Panc1 (cell line): ENCODE results near the gene ZNF229.

ENCODE experiments used
- POLR2AphosphoS5 ChIP-seq: IDR thresholded peaks from 2 replicates; pipeline ENCODE4 v1.6.1; 2012; ENCODE audit warnings: mild to moderate bottlenecking, low read depth, low read length, moderate library complexity
- SIN3A ChIP-seq: IDR thresholded peaks from 2 replicates; pipeline ENCODE4 v1.6.1; 2012; ENCODE audit warnings: low read depth, mild to moderate bottlenecking, low read length, moderate library complexity, borderline replicate concordance; ENCODE audit not compliant: insufficient read depth
- TCF7L2 ChIP-seq: IDR thresholded peaks from 2 replicates; pipeline ENCODE4 v1.6.1; 2011; ENCODE audit warnings: mild to moderate bottlenecking, low read depth, low read length, inconsistent platforms
- TF ChIP-seq, protein P1 (sequence below): fragments of 450-650 bp; IDR thresholded peaks from 2 replicates; pipeline ENCODE4 v1.5.1; 2017; ENCODE audit warnings: mild to moderate bottlenecking
- TF ChIP-seq, protein P2 (sequence below), 2 experiments: IDR thresholded peaks; 2 replicates each; pipeline ENCODE4 v1.6.1; 2011 to 2012; ENCODE audit warnings: low read depth in 2 of 2, control low read depth in 1 of 2, low read length in 1 of 2, mild to moderate bottlenecking in 1 of 2, moderate library complexity in 1 of 2; ENCODE audit not compliant: insufficient read depth in 1 of 2

DNA sequence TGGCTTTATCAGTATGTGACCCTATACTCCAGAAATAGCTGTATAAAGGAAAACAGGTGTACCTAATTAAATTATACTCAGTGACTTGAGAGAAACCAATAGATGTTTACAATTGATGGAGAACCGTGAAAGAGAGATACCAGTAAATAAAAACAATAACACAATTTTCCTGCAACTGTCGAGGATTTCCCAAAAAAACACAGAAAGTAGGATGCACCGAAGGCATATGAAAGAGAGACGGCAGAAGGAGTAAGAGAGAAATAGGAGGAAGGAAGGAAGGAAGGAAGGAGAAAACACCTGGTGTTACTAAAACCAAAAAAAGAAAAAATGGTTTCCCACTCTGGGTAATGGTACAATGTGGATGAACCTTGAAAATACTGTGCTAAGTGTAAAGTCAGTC lies 6.8 kb upstream of the ZNF229 start:
- TF ChIP-seq, protein P1, sequence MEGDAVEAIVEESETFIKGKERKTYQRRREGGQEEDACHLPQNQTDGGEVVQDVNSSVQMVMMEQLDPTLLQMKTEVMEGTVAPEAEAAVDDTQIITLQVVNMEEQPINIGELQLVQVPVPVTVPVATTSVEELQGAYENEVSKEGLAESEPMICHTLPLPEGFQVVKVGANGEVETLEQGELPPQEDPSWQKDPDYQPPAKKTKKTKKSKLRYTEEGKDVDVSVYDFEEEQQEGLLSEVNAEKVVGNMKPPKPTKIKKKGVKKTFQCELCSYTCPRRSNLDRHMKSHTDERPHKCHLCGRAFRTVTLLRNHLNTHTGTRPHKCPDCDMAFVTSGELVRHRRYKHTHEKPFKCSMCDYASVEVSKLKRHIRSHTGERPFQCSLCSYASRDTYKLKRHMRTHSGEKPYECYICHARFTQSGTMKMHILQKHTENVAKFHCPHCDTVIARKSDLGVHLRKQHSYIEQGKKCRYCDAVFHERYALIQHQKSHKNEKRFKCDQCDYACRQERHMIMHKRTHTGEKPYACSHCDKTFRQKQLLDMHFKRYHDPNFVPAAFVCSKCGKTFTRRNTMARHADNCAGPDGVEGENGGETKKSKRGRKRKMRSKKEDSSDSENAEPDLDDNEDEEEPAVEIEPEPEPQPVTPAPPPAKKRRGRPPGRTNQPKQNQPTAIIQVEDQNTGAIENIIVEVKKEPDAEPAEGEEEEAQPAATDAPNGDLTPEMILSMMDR: no peak
- no peak for TF ChIP-seq POLR2AphosphoS5
- TF ChIP-seq, protein P2, sequence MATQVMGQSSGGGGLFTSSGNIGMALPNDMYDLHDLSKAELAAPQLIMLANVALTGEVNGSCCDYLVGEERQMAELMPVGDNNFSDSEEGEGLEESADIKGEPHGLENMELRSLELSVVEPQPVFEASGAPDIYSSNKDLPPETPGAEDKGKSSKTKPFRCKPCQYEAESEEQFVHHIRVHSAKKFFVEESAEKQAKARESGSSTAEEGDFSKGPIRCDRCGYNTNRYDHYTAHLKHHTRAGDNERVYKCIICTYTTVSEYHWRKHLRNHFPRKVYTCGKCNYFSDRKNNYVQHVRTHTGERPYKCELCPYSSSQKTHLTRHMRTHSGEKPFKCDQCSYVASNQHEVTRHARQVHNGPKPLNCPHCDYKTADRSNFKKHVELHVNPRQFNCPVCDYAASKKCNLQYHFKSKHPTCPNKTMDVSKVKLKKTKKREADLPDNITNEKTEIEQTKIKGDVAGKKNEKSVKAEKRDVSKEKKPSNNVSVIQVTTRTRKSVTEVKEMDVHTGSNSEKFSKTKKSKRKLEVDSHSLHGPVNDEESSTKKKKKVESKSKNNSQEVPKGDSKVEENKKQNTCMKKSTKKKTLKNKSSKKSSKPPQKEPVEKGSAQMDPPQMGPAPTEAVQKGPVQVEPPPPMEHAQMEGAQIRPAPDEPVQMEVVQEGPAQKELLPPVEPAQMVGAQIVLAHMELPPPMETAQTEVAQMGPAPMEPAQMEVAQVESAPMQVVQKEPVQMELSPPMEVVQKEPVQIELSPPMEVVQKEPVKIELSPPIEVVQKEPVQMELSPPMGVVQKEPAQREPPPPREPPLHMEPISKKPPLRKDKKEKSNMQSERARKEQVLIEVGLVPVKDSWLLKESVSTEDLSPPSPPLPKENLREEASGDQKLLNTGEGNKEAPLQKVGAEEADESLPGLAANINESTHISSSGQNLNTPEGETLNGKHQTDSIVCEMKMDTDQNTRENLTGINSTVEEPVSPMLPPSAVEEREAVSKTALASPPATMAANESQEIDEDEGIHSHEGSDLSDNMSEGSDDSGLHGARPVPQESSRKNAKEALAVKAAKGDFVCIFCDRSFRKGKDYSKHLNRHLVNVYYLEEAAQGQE (IDR thresholded peaks at IDR 0.05; ENCODE audit: insufficient read depth in 1 of 2, low read depth in 2 of 2, low read length in 1 of 2): no peak
- TF ChIP-seq TCF7L2: no peak
- TF ChIP-seq SIN3A: no peak
